Gastroesophageal sphincter (tissue), 3 donors: ENCODE data around the gene RHCE.
"Not testable (repeated sequence)": the region's sequence is repeated elsewhere in the genome, so short reads cannot be mapped to it uniquely, and the experiment has no call there.

ENCODE experiments used
- EP300 ChIP-seq: sonication (generic); formaldehyde crosslinking; IDR thresholded peaks from one replicate; pipeline ENCODE4 v1.6.1; 2017; ENCODE audit warnings: antibody characterized with exemption, mild to moderate bottlenecking
- TF ChIP-seq, protein P1 (sequence below), 4 experiments: fragments of 200-600 bp in 2 of 4; fragments of 450-650 bp in 2 of 4; sonication (generic) in 1 of 4; IDR thresholded peaks; one replicate each; pipeline ENCODE4 v1.5.1; 2017 to 2019; ENCODE audit warnings: antibody characterized with exemption in 4 of 4, mild to moderate bottlenecking in 2 of 4, moderate library complexity in 2 of 4

DNA sequence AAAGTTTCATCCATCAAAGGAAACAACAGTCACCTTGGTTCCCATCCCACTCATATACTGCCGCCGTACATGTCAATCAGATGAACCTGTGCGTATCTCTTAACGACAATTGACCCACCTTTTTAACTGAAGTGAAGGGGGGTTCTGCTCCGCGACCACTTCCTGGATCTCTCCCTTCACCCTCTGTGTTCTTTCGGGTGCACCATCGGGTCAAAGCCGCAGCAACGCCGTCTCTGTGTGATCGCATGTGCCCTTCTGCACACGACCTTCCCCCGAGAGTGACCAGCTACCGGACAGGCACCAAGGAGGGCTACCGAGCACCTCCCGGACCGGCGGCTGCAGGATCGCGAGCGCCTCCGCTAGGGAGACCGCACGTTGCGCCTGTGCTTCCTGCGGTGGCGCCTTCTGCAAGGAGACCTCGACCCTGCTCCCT, 83.7 kb downstream of the RHCE start:
- TF ChIP-seq, protein P1, sequence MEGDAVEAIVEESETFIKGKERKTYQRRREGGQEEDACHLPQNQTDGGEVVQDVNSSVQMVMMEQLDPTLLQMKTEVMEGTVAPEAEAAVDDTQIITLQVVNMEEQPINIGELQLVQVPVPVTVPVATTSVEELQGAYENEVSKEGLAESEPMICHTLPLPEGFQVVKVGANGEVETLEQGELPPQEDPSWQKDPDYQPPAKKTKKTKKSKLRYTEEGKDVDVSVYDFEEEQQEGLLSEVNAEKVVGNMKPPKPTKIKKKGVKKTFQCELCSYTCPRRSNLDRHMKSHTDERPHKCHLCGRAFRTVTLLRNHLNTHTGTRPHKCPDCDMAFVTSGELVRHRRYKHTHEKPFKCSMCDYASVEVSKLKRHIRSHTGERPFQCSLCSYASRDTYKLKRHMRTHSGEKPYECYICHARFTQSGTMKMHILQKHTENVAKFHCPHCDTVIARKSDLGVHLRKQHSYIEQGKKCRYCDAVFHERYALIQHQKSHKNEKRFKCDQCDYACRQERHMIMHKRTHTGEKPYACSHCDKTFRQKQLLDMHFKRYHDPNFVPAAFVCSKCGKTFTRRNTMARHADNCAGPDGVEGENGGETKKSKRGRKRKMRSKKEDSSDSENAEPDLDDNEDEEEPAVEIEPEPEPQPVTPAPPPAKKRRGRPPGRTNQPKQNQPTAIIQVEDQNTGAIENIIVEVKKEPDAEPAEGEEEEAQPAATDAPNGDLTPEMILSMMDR (IDR thresholded peaks at IDR 0.05): peak in 1 of 4 experiments; percentile 32
- TF ChIP-seq EP300: not testable (repeated sequence)
